Astrocyte of the cerebellum (primary cell): ENCODE results near the gene SYNCRIP.

Experiments
- DNase-seq: peaks from one replicate; pipeline ENCODE4 v3.0.0-alpha.2; 2011; ENCODE audit warnings: low read depth
- H3K4me3 ChIP-seq: 2 replicates; pipeline ENCODE4 v1.5.1; 2011; ENCODE audit warnings: mild to moderate bottlenecking, low read depth, low read length, moderate library complexity
- CTCF ChIP-seq: IDR thresholded peaks from 2 replicates; pipeline ENCODE4 v1.5.1; 2012; ENCODE audit warnings: low read length, low read depth, moderate library complexity, mild to moderate bottlenecking; ENCODE audit errors: missing control alignments
- in situ Hi-C: cut with HindIII; loops from 2 replicates; pipeline ENCODE4 v1.10.0; 2017; ENCODE audit warnings: low sequenced_read_pairs

Gene SYNCRIP

GRCh38 chr6:85670573-85670972 is 27.9 kb upstream of the SYNCRIP start:
- no peak for DNase-seq
- no peak for TF ChIP-seq CTCF
- in situ Hi-C loops = no loop called here
- no peak overlapping the region for H3K4me3 ChIP-seq

- in situ Hi-C loops = no loop called here
- TF ChIP-seq CTCF = no peak
These were observed 27.1 kb upstream of the SYNCRIP start for GRCh38 chr6:85669735-85670194.

GRCh38 chr6:85662251-85662650 is 19.6 kb upstream of the SYNCRIP start:
- TF ChIP-seq CTCF = no peak
- H3K4me3 ChIP-seq = no peak overlapping the region
- no peak for DNase-seq
- in situ Hi-C loops = no loop called here

More at GRCh38 chr6:85669735-85670194, 27.1 kb upstream of the SYNCRIP start:
- no peak for DNase-seq
- H3K4me3 ChIP-seq = no peak overlapping the region

GRCh38 chr6:85660181-85660611 is 17.5 kb upstream of the SYNCRIP start:
- in situ Hi-C loops = no loop called here
- no peak overlapping the region for H3K4me3 ChIP-seq
- peak; percentile 81 for DNase-seq
- peak; percentile 38 for TF ChIP-seq CTCF

- no peak overlapping the region for H3K4me3 ChIP-seq
- in situ Hi-C loops = no loop called here
- TF ChIP-seq CTCF = no peak
- no peak for DNase-seq
These were observed 7.9 kb upstream of the SYNCRIP start for GRCh38 chr6:85650606-85651005.

GRCh38 chr6:85644279-85644762 is 1.6 kb upstream of the SYNCRIP start:
- in situ Hi-C loops = loop anchor here (5.0 kb wide), 1 partner anchor 47 kb away; no protein-coding TSS in a partner anchor
- DNase-seq = no peak
- peak overlapping the region; percentile 57 for H3K4me3 ChIP-seq
- no peak for TF ChIP-seq CTCF
